Prostate gland (tissue), 2 donors: ENCODE data around the gene ACOX3. TPM values are rescaled to one million over a fixed set of nuclear protein-coding genes. Genes with fewer than 3 reads are reported as not detected.

ENCODE experiments used
- DNase-seq: peaks from one replicate; pipeline ENCODE4 v3.0.0-alpha.2; 2019; ENCODE audit warnings: low spot score
- H3K27ac ChIP-seq, 2 donors: fragments of 200-600 bp; sonication (generic); 2 replicates each; pipeline ENCODE4 v1.5.1; 2017 to 2019
- H3K27me3 ChIP-seq: fragments of 200-600 bp; sonication (generic); replicated peaks from 2 replicates; pipeline ENCODE4 v1.5.1; 2019; ENCODE audit not compliant: insufficient read depth
- H3K36me3 ChIP-seq, 2 donors: fragments of 200-600 bp; sonication (generic); 1 replicate in 1 of 2; 2 replicates in 1 of 2; pipeline versions ENCODE4 v1.5.1 to v1.8.1; 2017 to 2019
- H3K4me1 ChIP-seq: fragments of 200-600 bp; sonication (generic); replicated peaks from 2 replicates; pipeline ENCODE4 v1.5.1; 2019
- H3K4me3 ChIP-seq, 2 donors: fragments of 200-600 bp; sonication (generic); 2 replicates each; pipeline ENCODE4 v1.5.1; 2017 to 2019
- H3K9me3 ChIP-seq: fragments of 200-600 bp; sonication (generic); 2 replicates; pipeline ENCODE4 v1.5.1; 2017
- CTCF ChIP-seq, 4 experiments: fragments of 200-600 bp in 2 of 4; fragments of 450-650 bp in 2 of 4; sonication (generic) in 2 of 4; IDR thresholded peaks; 1 replicate in 3 of 4; 2 replicates in 1 of 4; pipeline ENCODE4 v1.5.1; 2016 to 2019; ENCODE audit warnings: antibody characterized with exemption in 4 of 4, mild to moderate bottlenecking in 2 of 4, moderate library complexity in 2 of 4
- POLR2A ChIP-seq: fragments of 450-650 bp; IDR thresholded peaks from one replicate; pipeline ENCODE4 v1.6.1; 2016; ENCODE audit warnings: antibody characterized with exemption, mild to moderate bottlenecking
- POLR2AphosphoS5 ChIP-seq: sonication (generic); formaldehyde crosslinking; IDR thresholded peaks from one replicate; pipeline ENCODE4 v1.6.1; 2017; ENCODE audit warnings: antibody characterized with exemption
- WGBS: methylation state at CpG from one replicate; pipeline ENCODE4 v1.1.5; 2018; 5-methylcytosine and 5-hydroxymethylcytosine counted together
- intact Hi-C: fragments of 100-400 bp; cut with DNase I; formaldehyde crosslinking; loops from one replicate; pipeline ENCODE4 v1.14.2; 2022
- total RNA-seq, 2 donors: library from RNA; depleted of rRNA; stranded (reverse); fragments of >200 nt; gene quantifications; one replicate each; pipeline ENCODE4 v1.1.0, GENCODE V29; 2016

The ACOX3 gene
- total RNA-seq, 2 donors from 2014 or later, result 65.7 to 75.4 TPM

GRCh38 chr4:8368061-8368481, 72.5 kb downstream of the ACOX3 start:
- DNase-seq, result no peak
- TF ChIP-seq POLR2A (no peak), POLR2AphosphoS5 (no peak), CTCF (IDR thresholded peaks at IDR 0.05) (no peak)
- intact Hi-C loops, result no loop called here
- peaks cover 0 to 9% of the 10 kb centered on the region in 2 donors for H3K36me3 ChIP-seq
- no peak overlapping the region for H3K4me3 ChIP-seq
- 93% methylated on average over 11 of the region's 12 CpGs for WGBS
- H3K27ac ChIP-seq, result no peak overlapping the region
- H3K9me3 ChIP-seq, result no peaks in the 10 kb centered on the region
- no peaks in the 10 kb centered on the region for H3K4me1 ChIP-seq
- H3K27me3 ChIP-seq, result no peaks in the 10 kb centered on the region

- H3K36me3 ChIP-seq, result peaks cover 0 to 9% of the 10 kb centered on the region in 2 donors
- no peaks in the 10 kb centered on the region for H3K9me3 ChIP-seq
- no peak for TF ChIP-seq CTCF (IDR thresholded peaks at IDR 0.05)
- TF ChIP-seq POLR2A, result no peak
- no peak for TF ChIP-seq POLR2AphosphoS5
- WGBS, result 87% methylated on average over 17 of the region's 17 CpGs
- H3K4me1 ChIP-seq, result no peaks in the 10 kb centered on the region
- H3K4me3 ChIP-seq, result no peak overlapping the region
- H3K27ac ChIP-seq, result no peak overlapping the region
- H3K27me3 ChIP-seq, result no peaks in the 10 kb centered on the region
- intact Hi-C loops, result no loop called here
- no peak for DNase-seq
Observed at GRCh38 chr4:8366601-8367000, 73.9 kb downstream of the ACOX3 start.

GRCh38 chr4:8365951-8366350, 74.6 kb downstream of the ACOX3 start:
- no peaks in the 10 kb centered on the region for H3K4me1 ChIP-seq
- H3K9me3 ChIP-seq, result no peaks in the 10 kb centered on the region
- H3K27ac ChIP-seq, result no peak overlapping the region
- intact Hi-C loops, result no loop called here
- 86% methylated on average over 11 of the region's 11 CpGs for WGBS
- no peak for DNase-seq
- no peak overlapping the region for H3K4me3 ChIP-seq
- peaks cover 0 to 9% of the 10 kb centered on the region in 2 donors for H3K36me3 ChIP-seq
- TF ChIP-seq CTCF (IDR thresholded peaks at IDR 0.05), result no peak
- no peak for TF ChIP-seq POLR2A
- TF ChIP-seq POLR2AphosphoS5, result no peak
- no peaks in the 10 kb centered on the region for H3K27me3 ChIP-seq

- intact Hi-C loops, result no loop called here
- DNase-seq, result no peak
- peaks cover 0 to 9% of the 10 kb centered on the region in 2 donors for H3K36me3 ChIP-seq
- H3K4me3 ChIP-seq, result no peak overlapping the region
- H3K9me3 ChIP-seq, result no peaks in the 10 kb centered on the region
- no peaks in the 10 kb centered on the region for H3K27me3 ChIP-seq
- H3K4me1 ChIP-seq, result no peaks in the 10 kb centered on the region
- no peak overlapping the region for H3K27ac ChIP-seq
- TF ChIP-seq CTCF (IDR thresholded peaks at IDR 0.05) (no peak), POLR2AphosphoS5 (no peak), POLR2A (no peak)
- WGBS, result 83% methylated on average over 13 of the region's 13 CpGs
Observed at GRCh38 chr4:8365353-8365752, 75.2 kb downstream of the ACOX3 start.

- H3K27me3 ChIP-seq, result no peaks in the 10 kb centered on the region
- intact Hi-C loops, result no loop called here
- no peaks in the 10 kb centered on the region for H3K9me3 ChIP-seq
- H3K36me3 ChIP-seq, result peaks cover 0 to 9% of the 10 kb centered on the region in 2 donors
- H3K27ac ChIP-seq, result no peak overlapping the region
- no peak overlapping the region for H3K4me3 ChIP-seq
- 97% methylated on average over 12 of the region's 12 CpGs for WGBS
- DNase-seq, result no peak
- no peaks in the 10 kb centered on the region for H3K4me1 ChIP-seq
- TF ChIP-seq POLR2A (no peak), POLR2AphosphoS5 (no peak), CTCF (IDR thresholded peaks at IDR 0.05) (no peak)
Observed at GRCh38 chr4:8364848-8365350, 75.6 kb downstream of the ACOX3 start.
